ENCODE results near the gene S100P. TPM values are rescaled to one million over a fixed set of nuclear protein-coding genes. Genes with fewer than 3 reads are reported as not detected.
A peak's percentile ranks its signal among the peaks of the same experiment; 100 is the strongest.
"Not testable (repeated sequence)": the region's sequence is repeated elsewhere in the genome, so short reads cannot be mapped to it uniquely, and the experiment has no call there.

S100P gene
- total RNA-seq, 2 donors from 2014 or later: 1.2 TPM; not detected in 1

- TF ChIP-seq, protein P1, sequence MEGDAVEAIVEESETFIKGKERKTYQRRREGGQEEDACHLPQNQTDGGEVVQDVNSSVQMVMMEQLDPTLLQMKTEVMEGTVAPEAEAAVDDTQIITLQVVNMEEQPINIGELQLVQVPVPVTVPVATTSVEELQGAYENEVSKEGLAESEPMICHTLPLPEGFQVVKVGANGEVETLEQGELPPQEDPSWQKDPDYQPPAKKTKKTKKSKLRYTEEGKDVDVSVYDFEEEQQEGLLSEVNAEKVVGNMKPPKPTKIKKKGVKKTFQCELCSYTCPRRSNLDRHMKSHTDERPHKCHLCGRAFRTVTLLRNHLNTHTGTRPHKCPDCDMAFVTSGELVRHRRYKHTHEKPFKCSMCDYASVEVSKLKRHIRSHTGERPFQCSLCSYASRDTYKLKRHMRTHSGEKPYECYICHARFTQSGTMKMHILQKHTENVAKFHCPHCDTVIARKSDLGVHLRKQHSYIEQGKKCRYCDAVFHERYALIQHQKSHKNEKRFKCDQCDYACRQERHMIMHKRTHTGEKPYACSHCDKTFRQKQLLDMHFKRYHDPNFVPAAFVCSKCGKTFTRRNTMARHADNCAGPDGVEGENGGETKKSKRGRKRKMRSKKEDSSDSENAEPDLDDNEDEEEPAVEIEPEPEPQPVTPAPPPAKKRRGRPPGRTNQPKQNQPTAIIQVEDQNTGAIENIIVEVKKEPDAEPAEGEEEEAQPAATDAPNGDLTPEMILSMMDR (IDR thresholded peaks at IDR 0.05): no peak
- Histone ChIP-seq H3K27me3 (replicated peaks; ENCODE audit: insufficient read depth) (no peaks in the 10 kb centered on the region), H3K36me3 (no peaks in the 10 kb centered on the region), H3K27ac (no peak overlapping the region), H3K4me3 (no peak overlapping the region), H3K4me1 (ENCODE audit: control insufficient read depth in 1 of 2, low read depth in 2 of 2) (no peaks in the 10 kb centered on the region), H3K9me3 (no peaks in the 10 kb centered on the region)
- DNase-seq (ENCODE audit: low spot score) (no peak), ATAC-seq (ENCODE audit: insufficient number of reproducible peaks, low FRiP score, low read depth) (no peak)
Measured at GRCh38 chr4:6649216-6649615, 44.5 kb upstream of the S100P start.

GRCh38 chr4:6654211-6654610, 39.5 kb upstream of the S100P start:
- not testable (repeated sequence) for H3K4me1 ChIP-seq (ENCODE audit: control insufficient read depth in 1 of 2, low read depth in 2 of 2); H3K27me3 ChIP-seq (replicated peaks; ENCODE audit: insufficient read depth); H3K36me3 ChIP-seq; H3K27ac ChIP-seq; DNase-seq (ENCODE audit: low spot score); H3K4me3 ChIP-seq; H3K9me3 ChIP-seq; ATAC-seq (ENCODE audit: insufficient number of reproducible peaks, low FRiP score, low read depth)

GRCh38 chr4:6655291-6655690, 38.4 kb upstream of the S100P start:
- not testable (repeated sequence) for DNase-seq (ENCODE audit: low spot score); H3K4me3 ChIP-seq; H3K36me3 ChIP-seq; H3K9me3 ChIP-seq; ATAC-seq (ENCODE audit: insufficient number of reproducible peaks, low FRiP score, low read depth); H3K27ac ChIP-seq; H3K27me3 ChIP-seq (replicated peaks; ENCODE audit: insufficient read depth)
- H3K4me1 ChIP-seq (ENCODE audit: control insufficient read depth in 1 of 2, low read depth in 2 of 2): peaks cover 0 to 12% of the 10 kb centered on the region in 2 donors

DNA sequence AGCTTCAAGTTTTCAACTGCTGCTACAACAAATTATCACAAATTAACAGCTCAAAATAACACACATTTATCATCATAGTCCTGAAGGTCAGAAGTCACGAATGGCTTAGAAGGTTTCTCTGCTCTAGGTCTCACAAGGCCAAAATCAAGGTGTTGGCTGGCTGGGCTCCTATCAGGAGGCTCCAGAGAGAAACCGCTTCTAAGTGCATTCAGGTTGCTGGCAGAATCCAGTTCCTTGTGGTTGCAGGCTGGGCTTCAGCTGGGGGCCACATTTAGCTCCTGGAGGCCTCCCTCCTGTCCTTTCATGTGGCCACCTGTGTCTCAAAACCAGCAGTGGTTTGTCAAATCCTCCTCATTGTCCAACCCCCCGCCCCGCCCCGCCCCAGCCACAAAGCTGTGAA, 37.8 kb upstream of the S100P start:
- DNase-seq (ENCODE audit: low spot score) (no peak), ATAC-seq (ENCODE audit: insufficient number of reproducible peaks, low FRiP score, low read depth) (no peak)
- Histone ChIP-seq H3K36me3 (no peaks in the 10 kb centered on the region), H3K4me3 (no peak overlapping the region), H3K4me1 (ENCODE audit: control insufficient read depth in 1 of 2, low read depth in 2 of 2) (peaks cover 0 to 12% of the 10 kb centered on the region in 2 donors), H3K27ac (no peak overlapping the region), H3K27me3 (replicated peaks; ENCODE audit: insufficient read depth) (no peaks in the 10 kb centered on the region), H3K9me3 (no peaks in the 10 kb centered on the region)
- TF ChIP-seq, protein P1 (IDR thresholded peaks at IDR 0.05): no peak

DNA sequence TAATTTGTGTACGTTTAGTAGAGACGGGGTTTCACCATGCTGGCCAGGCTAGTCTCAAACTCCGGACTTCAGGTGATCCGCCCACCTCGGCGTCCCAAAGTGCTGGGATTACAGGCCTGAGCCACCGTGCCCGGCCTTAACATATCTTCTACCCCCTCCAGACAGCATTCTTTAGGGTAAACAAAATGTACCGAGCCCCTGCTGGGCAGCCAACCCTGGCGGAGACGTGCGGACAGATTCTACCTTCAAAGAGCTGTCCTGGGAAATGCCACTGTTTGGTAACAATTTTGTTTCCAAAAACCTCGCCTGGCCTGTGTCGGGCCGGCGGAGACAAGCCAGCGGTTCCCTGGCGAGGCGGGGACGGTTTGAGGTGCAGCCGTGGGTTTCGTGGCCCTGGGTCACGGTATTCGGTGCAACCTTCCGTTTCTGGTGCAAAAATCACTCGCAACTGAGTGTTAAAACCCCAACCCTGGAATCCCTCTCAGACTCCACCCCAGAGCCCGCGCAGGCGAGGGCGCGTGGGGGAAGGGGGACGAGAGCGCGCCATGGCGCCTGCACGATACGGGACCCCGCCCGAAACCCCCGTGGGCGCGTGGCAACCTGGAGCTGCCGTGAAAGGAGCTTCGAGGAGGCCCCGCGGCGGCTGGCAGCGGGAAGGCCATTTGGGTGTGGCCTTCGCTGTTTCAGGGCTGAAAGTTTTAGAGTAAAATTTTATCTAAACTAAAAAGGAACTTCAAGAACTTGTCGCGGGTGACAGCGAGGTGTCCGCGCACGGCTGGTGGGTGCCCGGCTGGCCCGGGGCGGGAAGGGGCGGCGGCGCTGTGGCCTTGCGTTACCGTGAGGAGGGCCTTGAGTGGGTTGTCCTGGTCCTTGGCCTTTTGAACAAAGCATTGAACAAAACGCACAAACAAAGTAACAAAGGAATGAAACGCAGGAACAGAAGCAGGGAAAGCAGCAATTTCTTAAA, 36.2 kb upstream of the S100P start:
- no peaks in the 10 kb centered on the region for H3K9me3 ChIP-seq
- peak overlapping the region in 1 of 2 donors; percentile 76 for H3K27ac ChIP-seq
- no peak overlapping the region for H3K4me3 ChIP-seq
- peaks cover 0 to 12% of the 10 kb centered on the region in 2 donors for H3K4me1 ChIP-seq (ENCODE audit: control insufficient read depth in 1 of 2, low read depth in 2 of 2)
- no peaks in the 10 kb centered on the region for H3K27me3 ChIP-seq (replicated peaks; ENCODE audit: insufficient read depth)
- ATAC-seq (ENCODE audit: insufficient number of reproducible peaks, low FRiP score, low read depth): no peak
- no peak for DNase-seq (ENCODE audit: low spot score)
- TF ChIP-seq, protein P1 (IDR thresholded peaks at IDR 0.05): no peak
- H3K36me3 ChIP-seq: no peaks in the 10 kb centered on the region

GRCh38 chr4:6658209-6658595, 35.5 kb upstream of the S100P start:
- peak overlapping the region; percentile 76 to 84 for H3K27ac ChIP-seq
- no peaks in the 10 kb centered on the region for H3K27me3 ChIP-seq (replicated peaks; ENCODE audit: insufficient read depth)
- H3K9me3 ChIP-seq: no peaks in the 10 kb centered on the region
- DNase-seq (ENCODE audit: low spot score) (no peak), ATAC-seq (ENCODE audit: insufficient number of reproducible peaks, low FRiP score, low read depth) (no peak)
- no peaks in the 10 kb centered on the region for H3K36me3 ChIP-seq
- H3K4me3 ChIP-seq: peak overlapping the region; percentile 75
- TF ChIP-seq, protein P1 (IDR thresholded peaks at IDR 0.05): no peak
- peaks cover 0 to 12% of the 10 kb centered on the region in 2 donors for H3K4me1 ChIP-seq (ENCODE audit: control insufficient read depth in 1 of 2, low read depth in 2 of 2)
